HepG2 (cell line): ENCODE measurements around the gene THRSP. TPM values are rescaled to one million over a fixed set of nuclear protein-coding genes. Genes with fewer than 3 reads are reported as not detected.

Source experiments
- ETV5 ChIP-seq: IDR thresholded peaks from 2 replicates; pipeline ENCODE4 v1.6.1; 2018; ENCODE audit warnings: missing biosample characterization, missing genetic modification reagents, inconsistent platforms, borderline replicate concordance
- FOSL1 ChIP-seq: sonication (generic); formaldehyde crosslinking; IDR thresholded peaks from 2 replicates; pipeline ENCODE4 v1.9.0; 2021; ENCODE audit warnings: missing genetic modification reagents, borderline replicate concordance
- GTF2F1 ChIP-seq: fragments of 150-350 bp; IDR thresholded peaks from 2 replicates; pipeline ENCODE4 v1.6.1; 2014; ENCODE audit warnings: low read length
- KLF11 ChIP-seq: IDR thresholded peaks from 2 replicates; pipeline ENCODE4 v1.6.1; 2016; ENCODE audit warnings: missing compliant biosample characterization
- MLXIP ChIP-seq: sonication (generic); formaldehyde crosslinking; IDR thresholded peaks from 2 replicates; pipeline ENCODE4 v1.9.0; 2021; ENCODE audit warnings: missing genetic modification reagents, borderline replicate concordance
- NR2F2 ChIP-seq: IDR thresholded peaks from 2 replicates; pipeline ENCODE4 v1.6.1; 2012; ENCODE audit warnings: low read depth, inconsistent platforms, borderline replicate concordance
- RARA ChIP-seq: IDR thresholded peaks from 2 replicates; pipeline ENCODE4 v1.6.1; 2016; ENCODE audit warnings: missing genetic modification reagents, missing compliant biosample characterization
- RFX1 ChIP-seq: fragments of 450-650 bp; IDR thresholded peaks from 2 replicates; pipeline ENCODE4 v1.6.1; 2017
- SPEN ChIP-seq: sonication (generic); formaldehyde crosslinking; IDR thresholded peaks from 2 replicates; pipeline ENCODE4 v1.5.1; 2020; ENCODE audit warnings: low read depth, mild to moderate bottlenecking, missing genetic modification reagents
- ZNF142 ChIP-seq: sonication (generic); formaldehyde crosslinking; IDR thresholded peaks from 2 replicates; pipeline ENCODE4 v1.4.0; 2020; ENCODE audit warnings: missing genetic modification reagents
- ZNF160 ChIP-seq: sonication (generic); formaldehyde crosslinking; IDR thresholded peaks from 2 replicates; pipeline ENCODE4 v1.8.0; 2022; ENCODE audit warnings: mild to moderate bottlenecking, inconsistent platforms, missing genetic modification reagents
- ZNF282 ChIP-seq: fragments of 450-650 bp; IDR thresholded peaks from 2 replicates; pipeline ENCODE4 v1.6.1; 2018; ENCODE audit not compliant: partially characterized antibody
- ZNF382 ChIP-seq: sonication (generic); formaldehyde crosslinking; IDR thresholded peaks from 2 replicates; pipeline ENCODE4 v1.5.0; 2020; ENCODE audit warnings: missing genetic modification reagents, mild to moderate bottlenecking, borderline replicate concordance
- polyA plus RNA-seq, 8 experiments: library from polyadenylated mRNA; depleted of rRNA in 3 of 8; stranded (reverse) in 7 of 8; unstranded in 1 of 8; fragments of >200 nt; fragmentation: Illumina TruSeq in 4 of 8; extraction: Trizol in 4 of 8; gene quantifications; 2 replicates each; pipeline versions ENCODE4 v1.2.1 to v1.2.3, GENCODE V29; 2011 to 2016; ENCODE audit warnings: low read depth in 4 of 8, missing spikeins in 1 of 8, mixed read lengths in 1 of 8; ENCODE audit not compliant: insufficient read depth in 1 of 8
- total RNA-seq, 5 experiments: library from RNA; depleted of rRNA; stranded (reverse); fragments of >200 nt; fragmentation: Illumina TruSeq; extraction: Trizol; gene quantifications; 2 replicates each; pipeline ENCODE4 v1.2.3, GENCODE V29; 2016; ENCODE audit warnings: low read depth in 1 of 5

The THRSP gene
- total and polyA plus RNA-seq, 2 of the 13 experiments (the other 11 are each of a cell fraction or from before 2014, with no cell fraction given), result 0.13 to 0.58 TPM

- no peak for TF ChIP-seq FOSL1 (CRISPR knock-in tag)
- TF ChIP-seq ZNF282, result no peak
- no peak for TF ChIP-seq RFX1
- peak; percentile 80 for TF ChIP-seq SPEN (CRISPR knock-in tag)
- TF ChIP-seq GTF2F1, result no peak
- TF ChIP-seq MLXIP (CRISPR knock-in tag), result no peak
- TF ChIP-seq NR2F2, result no peak
- TF ChIP-seq ZNF382, result no peak
- TF ChIP-seq RARA (CRISPR knock-in tag), result peak; percentile 27; the same call in 1 of the 2 replicates
- TF ChIP-seq ZNF142 (CRISPR knock-in tag), result 0 out of 2 replicates have a peak, but pooled peaks have one; percentile 45
- TF ChIP-seq ETV5 (CRISPR knock-in tag), result peak; percentile 83; the same call in 1 of the 2 replicates
- no peak for TF ChIP-seq ZNF160 (CRISPR knock-in tag)
- 0 out of 2 replicates have a peak, but pooled peaks have one; percentile 44 for TF ChIP-seq KLF11 (CRISPR knock-in tag)
These were observed 41.0 kb upstream of the THRSP start, which contains the start of gene KCTD14 (continued) for GRCh38 chr11:78022397-78023396.
